NCI-H1417 (cell line): ENCODE measurements around the gene TUT4.
"Not testable (repeated sequence)": the region's sequence is repeated elsewhere in the genome, so short reads cannot be mapped to it uniquely, and the experiment has no call there.

Source experiments
- DNase-seq, 3 experiments: peaks; one replicate each; lab custom pipeline; 2025; lab: John Stamatoyannopoulos, UW

TUT4 gene, protein sequence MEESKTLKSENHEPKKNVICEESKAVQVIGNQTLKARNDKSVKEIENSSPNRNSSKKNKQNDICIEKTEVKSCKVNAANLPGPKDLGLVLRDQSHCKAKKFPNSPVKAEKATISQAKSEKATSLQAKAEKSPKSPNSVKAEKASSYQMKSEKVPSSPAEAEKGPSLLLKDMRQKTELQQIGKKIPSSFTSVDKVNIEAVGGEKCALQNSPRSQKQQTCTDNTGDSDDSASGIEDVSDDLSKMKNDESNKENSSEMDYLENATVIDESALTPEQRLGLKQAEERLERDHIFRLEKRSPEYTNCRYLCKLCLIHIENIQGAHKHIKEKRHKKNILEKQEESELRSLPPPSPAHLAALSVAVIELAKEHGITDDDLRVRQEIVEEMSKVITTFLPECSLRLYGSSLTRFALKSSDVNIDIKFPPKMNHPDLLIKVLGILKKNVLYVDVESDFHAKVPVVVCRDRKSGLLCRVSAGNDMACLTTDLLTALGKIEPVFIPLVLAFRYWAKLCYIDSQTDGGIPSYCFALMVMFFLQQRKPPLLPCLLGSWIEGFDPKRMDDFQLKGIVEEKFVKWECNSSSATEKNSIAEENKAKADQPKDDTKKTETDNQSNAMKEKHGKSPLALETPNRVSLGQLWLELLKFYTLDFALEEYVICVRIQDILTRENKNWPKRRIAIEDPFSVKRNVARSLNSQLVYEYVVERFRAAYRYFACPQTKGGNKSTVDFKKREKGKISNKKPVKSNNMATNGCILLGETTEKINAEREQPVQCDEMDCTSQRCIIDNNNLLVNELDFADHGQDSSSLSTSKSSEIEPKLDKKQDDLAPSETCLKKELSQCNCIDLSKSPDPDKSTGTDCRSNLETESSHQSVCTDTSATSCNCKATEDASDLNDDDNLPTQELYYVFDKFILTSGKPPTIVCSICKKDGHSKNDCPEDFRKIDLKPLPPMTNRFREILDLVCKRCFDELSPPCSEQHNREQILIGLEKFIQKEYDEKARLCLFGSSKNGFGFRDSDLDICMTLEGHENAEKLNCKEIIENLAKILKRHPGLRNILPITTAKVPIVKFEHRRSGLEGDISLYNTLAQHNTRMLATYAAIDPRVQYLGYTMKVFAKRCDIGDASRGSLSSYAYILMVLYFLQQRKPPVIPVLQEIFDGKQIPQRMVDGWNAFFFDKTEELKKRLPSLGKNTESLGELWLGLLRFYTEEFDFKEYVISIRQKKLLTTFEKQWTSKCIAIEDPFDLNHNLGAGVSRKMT (N-terminal part only)

DNA sequence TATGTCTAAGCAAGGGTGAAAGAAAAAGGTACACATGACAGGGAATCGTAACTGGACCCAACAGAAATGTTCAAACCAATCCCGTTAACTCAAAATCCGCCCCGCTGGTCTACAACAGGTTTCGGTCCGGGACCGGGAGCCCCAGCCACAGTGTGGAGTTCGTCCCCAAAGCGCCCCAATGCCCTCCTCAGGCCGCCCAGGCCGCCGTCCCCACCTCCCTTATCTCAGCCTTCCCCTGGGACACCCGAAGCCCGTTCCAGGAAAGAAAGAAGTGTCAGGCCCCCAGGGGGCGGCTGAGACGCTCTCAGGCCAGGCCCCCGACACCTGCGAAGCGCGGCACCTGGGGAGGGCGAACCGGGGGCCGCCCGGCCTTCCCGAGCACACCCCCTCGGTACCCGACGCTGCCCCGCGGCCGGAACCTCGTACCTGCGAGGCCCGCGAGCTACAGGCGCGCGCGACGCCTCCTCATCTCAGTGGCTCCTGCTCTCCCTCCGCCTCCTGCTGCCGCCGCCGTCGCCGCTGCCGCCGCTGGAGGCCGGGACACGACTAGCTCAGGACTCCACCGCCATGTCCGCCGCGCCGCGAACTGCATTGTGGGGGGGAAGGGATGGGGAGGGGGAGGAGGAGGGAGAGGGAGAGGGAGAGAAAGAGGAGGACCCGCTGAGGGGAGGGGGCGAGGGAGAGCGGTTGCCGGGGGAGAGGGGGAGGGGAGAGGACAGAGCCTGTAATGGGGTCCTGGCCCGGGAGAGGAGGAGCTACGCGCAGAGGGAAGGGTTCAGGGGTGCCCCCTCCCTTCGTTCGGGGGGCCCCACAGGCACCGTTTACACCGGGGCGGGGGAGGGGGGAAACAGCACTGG, at the start of gene TUT4:
TSS of gene TUT4 (minus strand) at position 588 of the 857 bp plus-strand sequence. CDS start 26,812 bp downstream, outside the sequence.
- peak; percentile 74 to 95 (median 91) for DNase-seq

- peak in 2 of 3 experiments; percentile 79 to 81 for DNase-seq
These were observed 49.3 kb upstream of the TUT4 start, which contains the start of gene GPX7 for GRCh38 chr1:52601991-52602855. Gene GPX7 (plus strand): TSS chr1:52602371. CDS start chr1:52602410, 39 bp downstream.

DNA sequence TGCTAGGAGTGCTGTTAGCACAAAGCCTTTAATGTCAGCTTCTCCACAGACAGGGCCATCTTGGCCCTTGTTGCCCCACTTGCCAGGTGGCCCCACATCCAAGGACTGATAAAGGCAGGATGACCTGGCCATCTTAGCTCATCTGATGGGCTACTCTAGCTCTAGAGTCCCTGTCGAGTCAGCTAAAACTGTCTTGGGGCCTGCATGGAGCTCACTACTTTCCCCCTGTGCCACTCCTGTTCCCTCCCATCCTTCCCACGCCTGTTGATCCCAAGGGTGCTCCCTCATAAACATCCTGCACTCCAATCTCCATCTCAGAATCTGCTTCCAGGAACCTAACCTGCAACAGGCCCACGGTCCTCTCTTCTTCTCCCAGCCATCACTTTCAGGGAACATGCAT, 48.6 kb upstream of the TUT4 start:
- no peak for DNase-seq

- no peak for DNase-seq
These were observed 47.8 kb upstream of the TUT4 start for GRCh38 chr1:52600533-52601179.

DNA sequence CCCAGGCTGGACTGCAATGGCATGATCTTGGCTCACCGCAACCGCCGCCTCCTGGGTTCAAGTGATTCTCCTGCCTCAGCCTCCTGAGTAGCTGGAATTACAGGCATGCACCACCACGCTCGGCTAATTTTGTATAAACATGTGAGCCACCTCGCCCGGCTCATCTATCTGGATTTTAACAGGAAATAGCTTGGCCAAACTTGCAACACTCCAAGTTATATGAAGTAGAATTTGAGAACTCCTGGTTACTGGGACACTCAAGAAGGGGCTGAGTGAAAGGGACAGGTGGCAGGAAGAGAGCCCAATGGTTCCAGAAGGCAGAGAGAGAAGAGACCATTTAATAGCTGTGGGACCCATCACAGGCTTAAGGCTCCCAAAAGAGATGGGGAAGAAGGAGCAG, 46.3 kb upstream of the TUT4 start:
- DNase-seq: no peak

DNA sequence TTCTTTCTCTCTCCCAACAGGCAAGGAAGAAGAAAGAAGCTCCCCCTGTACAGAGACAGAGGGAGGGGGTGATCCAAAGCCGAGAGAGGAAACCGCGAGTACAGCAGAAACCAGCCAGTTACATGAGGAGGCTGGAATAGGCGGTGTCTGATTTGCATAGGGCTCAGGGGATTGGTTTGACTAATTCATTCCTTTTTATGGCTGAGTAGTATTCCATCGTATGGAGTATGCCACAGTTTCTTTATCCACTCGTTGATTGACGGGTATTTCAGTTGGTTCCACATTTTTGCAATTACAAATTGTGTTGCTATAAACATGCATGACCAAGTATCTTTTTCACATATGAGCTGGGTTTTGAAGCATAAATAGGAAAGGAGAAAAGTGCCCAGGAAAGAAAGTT, 45.8 kb upstream of the TUT4 start:
- DNase-seq: no peak

- DNase-seq: no peak
These were observed 45.0 kb upstream of the TUT4 start for GRCh38 chr1:52597912-52598311.

- no peak for DNase-seq
These were observed 42.2 kb upstream of the TUT4 start for GRCh38 chr1:52595061-52595460.

DNA sequence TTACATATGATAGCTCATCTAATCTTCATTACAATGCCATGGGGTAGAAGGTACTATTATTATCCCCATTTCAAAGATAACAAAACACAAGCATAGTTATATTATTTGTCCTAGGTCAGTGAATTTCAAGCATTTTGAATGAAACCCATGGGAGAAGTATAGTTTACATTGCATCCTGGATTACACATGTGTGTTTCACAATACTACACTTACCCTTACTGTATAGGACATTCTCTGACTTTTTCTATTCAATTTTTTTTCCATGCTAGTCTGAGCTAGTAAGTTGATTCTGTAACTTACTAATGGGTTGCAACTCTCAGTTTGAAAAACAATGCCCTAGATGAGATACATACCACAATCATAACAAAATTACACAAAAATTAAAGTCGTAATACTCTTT, 40.6 kb upstream of the TUT4 start:
- DNase-seq: no peak

DNA sequence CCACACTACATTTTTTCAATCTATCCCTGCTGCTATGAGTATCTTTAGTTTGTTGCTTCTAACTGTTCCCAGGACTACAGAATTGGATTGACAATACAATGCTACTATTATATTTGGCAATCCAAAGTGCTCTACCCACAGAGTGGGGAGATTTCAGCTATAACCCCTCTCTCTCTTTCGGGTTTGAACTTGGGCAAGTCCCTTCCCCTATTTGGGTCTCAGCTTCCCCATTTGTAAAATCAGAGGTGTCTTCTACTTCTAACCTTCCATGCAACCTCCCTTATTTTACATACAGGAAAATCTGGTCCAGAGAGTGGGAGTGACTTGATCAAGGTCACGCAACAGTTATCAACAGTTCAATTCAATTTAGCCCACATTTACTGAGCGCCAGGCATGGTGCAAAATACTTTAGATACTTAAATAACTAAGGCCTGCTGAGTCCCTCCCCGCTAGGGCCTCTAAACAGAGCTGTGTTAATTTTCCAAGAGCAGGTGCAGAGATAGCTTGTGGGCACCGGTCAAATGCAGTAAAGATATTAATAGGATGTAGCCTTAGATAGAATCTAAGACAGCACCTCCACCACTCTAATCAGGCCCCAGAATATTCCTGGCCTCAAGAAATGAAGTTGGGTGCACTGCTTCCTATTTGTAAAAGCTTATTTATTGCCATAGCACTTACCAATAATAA, 39.9 kb upstream of the TUT4 start:
- DNase-seq: peak in 1 of 3 experiments; percentile 55

DNA sequence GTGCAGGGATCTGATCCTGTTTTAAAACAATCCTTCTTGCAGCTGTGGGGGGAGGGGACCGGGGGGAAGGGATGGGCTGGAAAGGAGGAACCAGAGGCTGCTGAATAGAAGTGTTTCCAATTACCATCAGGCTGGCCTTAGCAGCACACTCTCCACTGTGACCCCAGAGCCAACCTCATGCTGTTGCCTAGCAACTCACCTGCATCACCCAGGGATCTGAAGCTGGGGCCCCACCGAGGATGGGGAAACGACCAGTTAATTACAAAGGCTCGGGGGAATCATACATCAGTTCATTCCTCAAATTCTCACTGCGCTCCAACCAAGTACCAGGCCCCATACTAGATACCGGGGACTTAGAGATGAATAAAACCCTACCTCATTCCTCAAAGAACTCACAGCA, 37.4 kb upstream of the TUT4 start:
- DNase-seq: peak in 2 of 3 experiments; percentile 77 to 96

GRCh38 chr1:52588535-52588934, 35.6 kb upstream of the TUT4 start:
- no peak for DNase-seq

- DNase-seq: no peak
These were observed 35.1 kb upstream of the TUT4 start for GRCh38 chr1:52588027-52588426.

GRCh38 chr1:52585474-52585873, 32.6 kb upstream of the TUT4 start:
- no peak for DNase-seq

GRCh38 chr1:52582116-52582696, 29.3 kb upstream of the TUT4 start:
- no peak for DNase-seq

GRCh38 chr1:52580283-52580682, 27.4 kb upstream of the TUT4 start:
- no peak for DNase-seq

DNA sequence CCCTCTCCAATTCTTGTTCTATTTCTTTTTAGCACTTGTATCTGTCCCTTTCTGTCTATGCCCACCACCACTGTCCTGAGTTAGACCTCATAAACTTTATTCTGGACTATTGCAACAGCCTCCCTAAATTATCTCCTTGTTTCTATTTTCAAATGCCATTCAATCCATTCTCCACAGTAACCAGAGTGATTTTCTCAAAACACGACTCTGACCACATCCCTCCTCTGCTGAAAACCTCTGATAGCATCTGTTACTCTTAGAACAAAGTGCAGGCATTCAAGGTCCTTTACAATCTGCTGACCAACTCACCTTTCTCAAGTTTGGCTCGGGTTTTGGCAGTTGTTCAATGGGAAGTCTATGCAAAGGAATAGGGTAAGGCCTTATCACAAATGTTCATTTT, 26.5 kb upstream of the TUT4 start:
- DNase-seq: no peak

DNA sequence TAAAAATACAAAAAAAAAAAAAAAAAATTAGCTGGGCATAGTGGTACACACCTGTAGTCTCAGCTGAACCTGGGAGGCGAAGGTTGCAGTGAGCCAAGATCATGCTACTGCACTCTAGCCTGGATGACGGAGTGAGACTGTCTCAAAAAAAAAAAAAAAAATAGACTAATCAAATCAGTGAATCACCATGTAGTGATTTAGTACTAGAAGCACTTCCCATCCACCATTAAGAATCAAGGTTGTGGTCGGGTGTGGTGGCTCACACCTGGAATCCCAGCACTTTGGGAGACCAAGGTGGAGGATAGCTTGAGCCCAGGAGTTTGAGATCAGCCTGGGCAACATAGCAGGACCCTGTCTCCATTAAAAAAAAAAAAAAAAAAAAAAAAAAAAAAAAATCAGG, 25.2 kb upstream of the TUT4 start:
- not testable (repeated sequence) for DNase-seq

GRCh38 chr1:52576074-52576473, 23.2 kb upstream of the TUT4 start:
- DNase-seq: no peak
